ENCODE results near the gene RBBP8.

Gene RBBP8

GRCh38 chr18:23067236-23067635 lies 134.1 kb downstream of the RBBP8 start:
- no peak for TF ChIP-seq CREB1 (IDR thresholded peaks at IDR 0.05; ENCODE audit: low read depth)
- no peak for TF ChIP-seq EGR1 (IDR thresholded peaks at IDR 0.05)
- TF ChIP-seq, protein P1, sequence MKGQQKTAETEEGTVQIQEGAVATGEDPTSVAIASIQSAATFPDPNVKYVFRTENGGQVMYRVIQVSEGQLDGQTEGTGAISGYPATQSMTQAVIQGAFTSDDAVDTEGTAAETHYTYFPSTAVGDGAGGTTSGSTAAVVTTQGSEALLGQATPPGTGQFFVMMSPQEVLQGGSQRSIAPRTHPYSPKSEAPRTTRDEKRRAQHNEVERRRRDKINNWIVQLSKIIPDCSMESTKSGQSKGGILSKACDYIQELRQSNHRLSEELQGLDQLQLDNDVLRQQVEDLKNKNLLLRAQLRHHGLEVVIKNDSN (IDR thresholded peaks at IDR 0.05): no peak
- no peak for TF ChIP-seq MAX (IDR thresholded peaks at IDR 0.05)
- no peak for TF ChIP-seq FOXM1 (IDR thresholded peaks at IDR 0.05; ENCODE audit: borderline replicate concordance, low read depth)
- no peak for TF ChIP-seq YY1 (IDR thresholded peaks at IDR 0.05; ENCODE audit: low read depth)
- no peak for TF ChIP-seq NFIC (IDR thresholded peaks at IDR 0.05)
- TF ChIP-seq REST (IDR thresholded peaks at IDR 0.05; ENCODE audit: low read depth): no peak
- TF ChIP-seq TAF1 (IDR thresholded peaks at IDR 0.05; ENCODE audit: low read depth): no peak
- no peak for TF ChIP-seq CEBPB (IDR thresholded peaks at IDR 0.05)
- no peak for TF ChIP-seq ZBTB7A (IDR thresholded peaks at IDR 0.05; ENCODE audit: low read depth)
- TF ChIP-seq RAD21 (IDR thresholded peaks at IDR 0.05; ENCODE audit: low read depth): no peak
- TF ChIP-seq EP300 (IDR thresholded peaks at IDR 0.05; ENCODE audit: borderline replicate concordance): no peak
- TF ChIP-seq TCF12 (IDR thresholded peaks at IDR 0.05; ENCODE audit: low read depth): no peak
- TF ChIP-seq TEAD4 (IDR thresholded peaks at IDR 0.05): no peak

GRCh38 chr18:23068011-23068410 lies 134.9 kb downstream of the RBBP8 start:
- TF ChIP-seq YY1 (IDR thresholded peaks at IDR 0.05; ENCODE audit: low read depth): no peak
- TF ChIP-seq FOXM1 (IDR thresholded peaks at IDR 0.05; ENCODE audit: borderline replicate concordance, low read depth): no peak
- no peak for TF ChIP-seq EGR1 (IDR thresholded peaks at IDR 0.05)
- TF ChIP-seq TEAD4 (IDR thresholded peaks at IDR 0.05): no peak
- no peak for TF ChIP-seq MAX (IDR thresholded peaks at IDR 0.05)
- TF ChIP-seq CREB1 (IDR thresholded peaks at IDR 0.05; ENCODE audit: low read depth): no peak
- no peak for TF ChIP-seq CEBPB (IDR thresholded peaks at IDR 0.05)
- no peak for TF ChIP-seq REST (IDR thresholded peaks at IDR 0.05; ENCODE audit: low read depth)
- TF ChIP-seq ZBTB7A (IDR thresholded peaks at IDR 0.05; ENCODE audit: low read depth): no peak
- TF ChIP-seq TCF12 (IDR thresholded peaks at IDR 0.05; ENCODE audit: low read depth): no peak
- no peak for TF ChIP-seq RAD21 (IDR thresholded peaks at IDR 0.05; ENCODE audit: low read depth)
- TF ChIP-seq NFIC (IDR thresholded peaks at IDR 0.05): no peak
- TF ChIP-seq, protein P1 (IDR thresholded peaks at IDR 0.05): no peak
- TF ChIP-seq TAF1 (IDR thresholded peaks at IDR 0.05; ENCODE audit: low read depth): no peak
- TF ChIP-seq EP300 (IDR thresholded peaks at IDR 0.05; ENCODE audit: borderline replicate concordance): no peak

GRCh38 chr18:23068570-23069310 lies 135.6 kb downstream of the RBBP8 start:
- TF ChIP-seq NFIC (IDR thresholded peaks at IDR 0.05): no peak
- TF ChIP-seq, protein P1 (IDR thresholded peaks at IDR 0.05): no peak
- TF ChIP-seq EGR1 (IDR thresholded peaks at IDR 0.05): no peak
- TF ChIP-seq CREB1 (IDR thresholded peaks at IDR 0.05; ENCODE audit: low read depth): no peak
- TF ChIP-seq REST (IDR thresholded peaks at IDR 0.05; ENCODE audit: low read depth): no peak
- TF ChIP-seq TAF1 (IDR thresholded peaks at IDR 0.05; ENCODE audit: low read depth): no peak
- TF ChIP-seq YY1 (IDR thresholded peaks at IDR 0.05; ENCODE audit: low read depth): no peak
- TF ChIP-seq RAD21 (IDR thresholded peaks at IDR 0.05; ENCODE audit: low read depth): no peak
- TF ChIP-seq TEAD4 (IDR thresholded peaks at IDR 0.05): no peak
- no peak for TF ChIP-seq MAX (IDR thresholded peaks at IDR 0.05)
- no peak for TF ChIP-seq FOXM1 (IDR thresholded peaks at IDR 0.05; ENCODE audit: borderline replicate concordance, low read depth)
